Right renal pelvis (tissue), 4 donors: ENCODE data around the gene GJE1. TPM values are rescaled to one million over a fixed set of nuclear protein-coding genes. Genes with fewer than 3 reads are reported as not detected.
A peak's percentile ranks its signal among the peaks of the same experiment; 100 is the strongest.
"Not testable (repeated sequence)": the region's sequence is repeated elsewhere in the genome, so short reads cannot be mapped to it uniquely, and the experiment has no call there.

Experiments
- DNase-seq, 4 donors: peaks; one replicate each; pipeline ENCODE4 v3.0.0-alpha.2; 2013; ENCODE audit warnings: low read depth in 4 of 4, low spot score in 3 of 4, missing footprints in 1 of 4
- polyA plus RNA-seq, 4 donors: library from polyadenylated mRNA; unstranded; fragments of 120-200 nt; gene quantifications; one replicate each; pipeline ENCODE4 v1.2.1, GENCODE V29; 2013; ENCODE audit not compliant: insufficient read length in 4 of 4

Gene GJE1
- polyA plus RNA-seq, result not detected

GRCh38 chr6:142132625-142133024 is at the start of gene GJE1:
Gene GJE1, plus strand, starts transcription at chr6:142132925. Its CDS starts 234 bp downstream, at chr6:142133159.
- no peak for DNase-seq

GRCh38 chr6:142087950-142088857 is 44.5 kb upstream of the GJE1 start:
- DNase-seq, result no peak

GRCh38 chr6:142088858-142089216 is 43.9 kb upstream of the GJE1 start:
- peak; percentile 13 to 36 (median 30) for DNase-seq

GRCh38 chr6:142104820-142105219 is 27.9 kb upstream of the GJE1 start:
- DNase-seq, result not testable (repeated sequence)

GRCh38 chr6:142110820-142111219 is 21.9 kb upstream of the GJE1 start:
- DNase-seq, result not testable (repeated sequence)

GRCh38 chr6:142112451-142113061 is 20.2 kb upstream of the GJE1 start:
- peak; percentile 30 to 55 (median 48) for DNase-seq

- DNase-seq, result no peak
Measured at GRCh38 chr6:142117366-142117765, 15.4 kb upstream of the GJE1 start.

- no peak for DNase-seq
Measured at GRCh38 chr6:142118328-142118727, 14.4 kb upstream of the GJE1 start.

GRCh38 chr6:142118925-142119324 is 13.8 kb upstream of the GJE1 start:
- no peak for DNase-seq

GRCh38 chr6:142121342-142121741 is 11.4 kb upstream of the GJE1 start:
- DNase-seq, result no peak

GRCh38 chr6:142130814-142131213 is 1.9 kb upstream of the GJE1 start:
- no peak for DNase-seq

GRCh38 chr6:142138876-142139275 is 6.2 kb downstream of the GJE1 start:
- DNase-seq, result no peak

GRCh38 chr6:142141531-142141930 is 8.8 kb downstream of the GJE1 start:
- DNase-seq, result not testable (repeated sequence)

- DNase-seq, result peak; percentile 92 to 99 (median 98)
Measured at GRCh38 chr6:142146828-142147662, 14.3 kb downstream of the GJE1 start, which contains the start of the genes NMBR and VTA1. Gene NMBR, minus strand, starts transcription at chr6:142147122. Its CDS starts 58,464 bp downstream, at chr6:142088658. Gene VTA1, plus strand, starts transcription at chr6:142147263. Its CDS starts 25 bp downstream, at chr6:142147288.

GRCh38 chr6:142152746-142153145 is 20.0 kb downstream of the GJE1 start:
- no peak for DNase-seq

- DNase-seq, result no peak
Measured at GRCh38 chr6:142153196-142153595, 20.5 kb downstream of the GJE1 start.

GRCh38 chr6:142154336-142154735 is 21.6 kb downstream of the GJE1 start:
- DNase-seq, result no peak

GRCh38 chr6:142155091-142155490 is 22.4 kb downstream of the GJE1 start:
- no peak for DNase-seq

GRCh38 chr6:142155895-142156757 is 23.4 kb downstream of the GJE1 start:
- DNase-seq, result no peak

- DNase-seq, result not testable (repeated sequence)
Measured at GRCh38 chr6:142156758-142157068, 24.0 kb downstream of the GJE1 start.
